NCI-H1048 (cell line): Measurements from ENCODE around the gene RBMS1.
A peak's percentile ranks its signal among the peaks of the same experiment; 100 is the strongest.
"Not testable (repeated sequence)": the region's sequence is repeated elsewhere in the genome, so short reads cannot be mapped to it uniquely, and the experiment has no call there.

ENCODE experiments used
- DNase-seq: peaks from one replicate; lab custom pipeline; 2025; lab: John Stamatoyannopoulos, UW

The RBMS1 gene

DNA sequence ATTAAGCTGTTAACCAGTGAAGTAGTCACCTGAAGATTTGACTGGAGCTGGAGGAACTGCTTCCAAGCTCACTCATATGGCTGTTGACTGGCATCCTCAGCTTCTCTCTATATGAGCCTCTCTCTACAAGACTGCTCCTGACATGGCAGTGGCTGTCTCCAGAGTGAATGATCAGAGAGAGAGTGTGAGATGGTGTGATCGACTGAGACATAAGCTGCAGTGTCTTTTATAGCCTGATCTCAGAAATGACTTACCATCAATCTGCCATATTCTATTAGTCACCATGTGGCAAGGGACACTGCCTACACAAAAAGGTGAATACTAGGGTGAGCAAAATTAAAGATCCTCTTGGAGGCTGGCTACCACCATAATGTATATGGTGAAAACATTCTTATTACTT, 7.8 kb upstream of the RBMS1 start:
- no peak for DNase-seq

DNA sequence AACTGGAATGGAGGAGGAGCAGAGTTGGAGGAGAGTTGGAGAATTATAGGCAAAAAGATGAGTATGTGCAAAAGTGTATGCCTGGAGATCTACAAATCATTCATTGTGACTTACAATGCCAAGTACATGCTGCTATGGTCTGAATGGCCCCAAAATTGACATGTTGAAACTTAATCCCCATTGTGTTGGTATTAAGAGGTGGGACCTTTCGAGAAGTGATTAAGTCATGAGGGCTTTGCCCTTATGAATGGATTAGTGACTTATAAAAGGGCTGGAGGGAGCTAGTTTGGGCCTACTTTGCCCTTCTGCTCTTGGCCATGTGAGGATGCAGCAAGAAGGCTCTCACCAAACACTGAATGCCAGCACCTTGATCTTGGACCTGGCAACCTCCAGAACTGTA, 6.3 kb upstream of the RBMS1 start:
- DNase-seq, result no peak

DNA sequence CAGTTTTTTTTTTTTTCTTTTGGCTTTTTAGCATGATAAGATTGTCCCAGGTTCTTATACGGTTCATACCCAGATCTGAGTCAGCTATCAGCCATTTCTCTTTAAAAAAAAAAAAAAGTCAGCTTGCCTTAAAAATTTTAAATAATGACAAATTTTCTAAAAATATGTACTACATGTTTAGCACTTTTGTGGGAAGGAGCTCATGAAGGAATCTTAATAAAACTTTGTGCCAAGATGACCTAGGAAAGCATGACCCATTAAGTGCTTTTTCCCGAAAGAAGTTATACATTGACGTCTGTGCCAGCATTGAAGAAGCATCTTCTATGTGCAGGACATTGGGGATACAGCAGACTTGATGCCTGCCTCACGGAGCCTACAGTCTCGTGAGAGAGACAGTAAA, 4.5 kb upstream of the RBMS1 start:
- no peak for DNase-seq

DNA sequence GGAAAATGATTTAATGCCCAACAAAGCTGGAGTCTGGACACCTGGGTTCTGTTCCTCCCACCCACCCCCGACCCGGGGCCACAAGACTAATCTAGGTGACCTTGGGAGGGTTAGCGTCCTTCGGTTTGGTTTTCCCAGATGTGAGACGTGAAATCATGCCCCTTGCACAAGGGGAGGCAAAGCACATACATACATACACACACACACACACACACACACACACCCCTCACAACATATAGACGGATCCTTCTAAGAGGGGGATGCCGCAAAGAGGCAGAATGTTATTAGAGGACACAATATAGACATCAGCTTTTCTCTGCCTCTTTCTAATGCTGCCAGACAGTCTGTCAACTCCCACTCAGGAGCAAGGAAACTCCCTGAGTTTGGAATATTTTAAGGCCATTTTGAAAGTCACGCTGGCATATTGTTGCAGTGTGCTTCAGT, 616 bp upstream of the RBMS1 start:
- DNase-seq, result no peak

DNA sequence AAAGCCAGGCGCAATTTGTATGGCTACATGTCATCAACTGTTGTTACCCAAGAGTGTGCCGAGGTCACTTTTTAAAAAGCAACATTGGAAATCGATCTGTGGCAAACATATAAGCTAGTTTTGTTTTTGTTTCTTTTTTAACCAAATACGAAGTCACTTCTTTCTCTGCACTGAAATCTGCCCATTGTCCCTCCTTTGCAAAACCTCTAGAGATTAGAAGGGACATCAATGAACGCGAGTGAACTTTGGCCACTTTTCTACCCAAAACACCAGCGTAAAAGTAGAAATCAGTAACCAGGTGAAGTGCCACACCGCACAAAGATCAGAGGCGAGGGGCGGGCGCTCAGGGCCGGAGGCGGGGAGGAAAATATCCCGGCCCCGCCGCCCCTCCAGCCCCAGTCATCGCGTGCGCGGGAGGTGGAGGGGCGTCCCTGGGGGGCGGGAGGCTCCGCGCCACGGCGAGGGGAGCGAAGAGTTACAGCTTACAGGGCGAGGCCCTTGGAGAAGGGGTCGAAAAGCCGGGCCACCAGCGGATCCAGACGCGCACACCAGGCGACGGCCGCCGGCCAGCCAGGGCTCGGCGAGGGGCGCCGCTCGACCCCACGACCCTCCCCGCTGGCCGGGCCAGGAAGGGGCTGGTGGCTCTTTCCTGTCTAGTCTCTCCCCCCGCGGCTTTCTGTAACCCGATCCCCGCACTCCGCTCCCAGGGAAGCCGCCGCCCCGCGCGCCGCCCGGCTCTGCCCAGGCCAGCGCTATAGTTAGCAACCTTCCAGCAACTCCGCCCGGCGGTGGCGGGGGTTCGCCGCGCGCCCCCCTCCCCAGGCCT, 993 bp downstream of the RBMS1 start:
- peak; percentile 16 for DNase-seq

DNA sequence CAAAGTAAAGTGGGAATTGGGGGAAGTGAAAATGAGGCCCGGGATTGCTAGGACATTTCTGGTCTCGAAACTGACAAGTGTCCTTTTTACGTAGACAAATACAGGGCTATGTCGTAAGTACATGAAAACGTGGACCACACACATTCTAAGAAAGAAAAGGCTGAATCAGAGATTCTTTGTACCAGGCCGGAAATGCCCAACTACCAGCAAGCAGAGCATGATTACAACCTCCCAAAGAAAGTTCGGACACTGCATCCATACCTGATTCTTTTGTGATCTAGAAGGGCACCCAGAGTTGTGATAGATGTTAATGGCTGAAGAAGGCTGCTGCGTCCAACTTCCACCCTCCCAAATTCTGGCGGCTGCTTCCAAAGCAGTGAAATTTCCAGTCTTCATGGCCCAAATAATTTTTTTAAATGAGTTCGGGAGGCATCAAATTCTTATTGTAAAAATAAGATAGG, 1.7 kb downstream of the RBMS1 start:
- no peak for DNase-seq

DNA sequence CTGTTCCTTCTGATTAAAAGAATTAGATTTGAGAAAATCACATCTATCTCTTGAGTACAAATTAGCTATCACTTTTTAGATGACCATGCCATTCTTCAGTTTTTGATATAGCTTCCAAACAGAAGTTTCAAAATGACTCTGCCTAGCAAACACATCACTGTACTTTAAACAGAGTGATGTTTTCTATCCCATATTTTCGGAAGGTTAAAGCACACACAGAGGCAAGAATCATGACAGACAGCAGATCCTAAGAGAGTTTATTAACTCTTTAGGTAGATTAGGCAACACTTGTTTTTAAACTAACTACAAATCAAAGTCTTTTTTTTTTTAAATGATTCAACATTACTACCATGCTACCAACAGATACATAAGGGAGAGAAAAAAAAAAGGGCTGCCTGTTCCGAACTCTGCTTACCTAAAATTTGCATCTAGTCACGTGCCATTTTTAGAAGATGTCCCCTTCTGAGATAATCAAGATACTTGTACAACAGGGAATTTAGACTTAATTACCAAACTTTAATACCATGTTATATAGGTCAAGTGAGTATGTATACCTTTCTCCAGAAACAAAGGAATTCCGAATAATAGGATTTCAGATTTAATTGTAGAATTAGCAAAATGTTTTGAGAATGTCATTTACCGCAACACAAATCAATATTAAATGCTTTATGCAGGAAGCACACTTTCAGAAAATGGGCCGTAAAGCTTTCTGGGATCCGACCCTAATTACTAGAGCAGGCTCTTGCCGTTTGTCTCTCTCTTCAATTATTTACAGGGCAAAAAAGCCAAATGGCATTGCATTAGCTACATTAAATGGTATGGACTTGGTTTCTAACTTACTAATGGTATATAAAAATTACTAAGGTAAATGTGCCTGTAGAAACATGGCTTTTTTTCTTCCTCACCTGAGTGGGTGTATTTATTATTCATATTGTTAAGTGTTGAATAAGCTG, 2.6 kb downstream of the RBMS1 start:
- no peak for DNase-seq

DNA sequence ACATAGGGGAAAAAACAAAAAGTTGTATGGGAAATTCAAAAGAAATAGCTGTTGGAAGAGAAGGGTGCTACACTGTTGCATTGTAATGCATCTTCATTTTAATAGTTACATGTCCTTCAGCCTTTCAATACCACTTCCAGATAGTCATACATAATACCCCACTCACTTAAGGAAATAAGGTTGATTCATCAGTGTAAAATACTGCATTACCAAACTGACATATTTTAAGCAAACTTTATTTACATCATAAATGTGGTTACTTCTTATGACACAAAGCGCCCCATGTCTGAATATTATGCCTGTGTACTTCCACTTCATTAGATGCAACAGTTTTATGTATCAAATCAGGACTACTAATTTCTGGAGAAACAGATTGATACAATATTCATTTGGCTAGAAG, 4.5 kb downstream of the RBMS1 start:
- DNase-seq, result no peak

DNA sequence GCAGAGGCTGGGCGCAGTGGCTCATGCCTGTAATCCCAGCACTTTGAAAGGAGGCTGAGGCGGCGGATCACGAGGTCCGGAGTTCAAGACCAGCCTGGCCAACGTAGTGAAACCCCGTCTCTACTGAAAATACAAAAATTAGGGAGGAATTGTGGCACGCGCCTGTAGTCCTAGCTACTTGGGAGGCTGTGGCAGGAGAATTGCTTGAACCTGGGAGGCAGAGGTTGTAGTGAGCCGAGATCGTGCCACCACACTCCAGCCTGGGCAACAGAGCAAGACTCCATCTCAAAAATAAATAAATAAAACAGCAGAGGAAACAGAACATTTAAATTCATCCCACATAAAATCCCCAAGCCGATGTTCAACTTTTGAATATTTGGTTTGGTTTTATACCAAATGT, 5.3 kb downstream of the RBMS1 start:
- DNase-seq, result not testable (repeated sequence)

DNA sequence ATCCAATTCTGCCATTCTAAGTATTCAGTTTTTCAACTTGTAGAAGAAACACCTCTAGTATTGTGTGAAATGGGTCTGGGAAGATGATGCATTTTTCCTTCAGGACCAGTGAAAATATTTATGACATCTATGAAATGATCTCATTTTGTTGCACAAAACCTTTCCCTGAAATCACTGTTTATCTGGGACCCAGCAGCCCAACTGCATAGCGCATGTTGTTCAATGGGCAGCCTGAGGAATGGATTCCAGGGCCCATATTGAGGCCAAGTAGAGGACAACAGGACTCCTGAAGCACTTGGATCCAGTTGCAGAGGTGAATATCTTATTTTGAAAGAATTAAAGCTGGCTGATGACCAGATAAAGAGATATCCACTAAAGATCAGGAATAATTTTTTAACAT, 7.3 kb downstream of the RBMS1 start:
- DNase-seq, result no peak

DNA sequence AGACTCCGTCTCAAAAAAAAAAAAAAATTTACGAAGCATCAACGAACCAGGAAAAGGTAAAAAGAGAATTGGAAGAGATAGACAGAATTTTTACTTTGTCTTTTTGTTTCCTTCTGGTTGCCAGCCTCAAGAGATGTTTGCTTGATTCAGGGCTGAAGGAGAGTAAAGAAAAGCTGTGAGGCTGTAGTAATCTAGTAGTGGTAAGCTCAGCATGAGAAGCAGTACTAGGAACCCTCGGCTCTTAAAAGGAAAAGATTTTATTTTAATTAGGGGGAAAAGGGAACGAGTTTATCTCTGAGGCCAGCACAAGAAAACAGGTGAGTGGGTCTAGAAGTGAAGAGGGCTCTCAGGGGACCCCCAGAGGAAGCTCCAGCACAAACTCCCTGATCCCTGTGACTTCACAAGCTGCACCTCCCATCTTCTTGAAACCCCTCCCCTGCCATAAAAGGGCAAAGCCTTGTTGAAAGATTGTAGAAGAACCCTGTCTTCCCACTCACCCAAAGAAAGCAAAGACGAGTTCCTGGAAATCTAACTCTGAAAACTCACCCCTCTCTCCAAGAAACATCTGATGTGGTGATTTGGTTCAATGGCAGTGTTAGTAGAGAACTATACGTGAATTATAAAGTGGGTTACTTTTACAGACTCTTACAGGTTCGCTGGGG, 8.6 kb downstream of the RBMS1 start:
- no peak for DNase-seq

DNA sequence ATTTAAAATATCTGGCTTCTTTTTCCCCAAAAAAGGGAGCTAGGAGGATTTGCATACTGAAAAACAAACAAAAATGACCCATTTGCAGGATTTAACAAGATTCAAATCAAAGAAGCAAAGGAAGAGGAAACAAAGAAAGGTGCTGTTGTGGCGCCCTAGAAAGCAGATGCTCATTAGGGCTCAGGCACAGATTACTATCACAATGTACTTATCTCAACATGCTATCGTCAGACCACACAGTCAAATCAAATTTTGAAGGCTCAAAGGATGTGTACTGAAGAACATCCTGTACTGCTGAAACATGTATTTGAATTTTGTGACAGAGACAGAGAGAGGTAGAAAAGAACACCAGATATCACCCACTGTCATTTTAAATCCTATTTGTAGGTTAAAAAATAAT, 10.9 kb downstream of the RBMS1 start:
- DNase-seq, result no peak

DNA sequence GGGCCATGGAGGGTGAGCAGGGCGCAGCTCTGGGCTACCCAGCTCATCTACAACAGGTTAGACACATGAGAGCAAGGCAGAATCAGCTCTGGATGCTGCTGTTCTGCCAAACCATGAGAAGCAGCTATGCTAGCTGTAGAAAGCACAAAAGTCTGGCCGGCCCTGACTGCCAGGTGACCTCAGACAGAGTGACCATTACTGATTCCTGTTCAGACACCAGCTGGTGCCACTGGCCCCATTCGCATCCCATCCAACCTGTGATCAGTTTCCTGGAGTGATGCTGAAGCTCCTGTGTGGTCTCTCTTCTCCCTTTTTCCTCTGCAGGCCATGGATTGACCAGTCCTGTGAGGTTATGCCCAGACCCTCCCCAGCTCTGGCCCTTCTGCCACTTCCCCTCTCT, 14.3 kb downstream of the RBMS1 start:
- DNase-seq, result no peak

DNA sequence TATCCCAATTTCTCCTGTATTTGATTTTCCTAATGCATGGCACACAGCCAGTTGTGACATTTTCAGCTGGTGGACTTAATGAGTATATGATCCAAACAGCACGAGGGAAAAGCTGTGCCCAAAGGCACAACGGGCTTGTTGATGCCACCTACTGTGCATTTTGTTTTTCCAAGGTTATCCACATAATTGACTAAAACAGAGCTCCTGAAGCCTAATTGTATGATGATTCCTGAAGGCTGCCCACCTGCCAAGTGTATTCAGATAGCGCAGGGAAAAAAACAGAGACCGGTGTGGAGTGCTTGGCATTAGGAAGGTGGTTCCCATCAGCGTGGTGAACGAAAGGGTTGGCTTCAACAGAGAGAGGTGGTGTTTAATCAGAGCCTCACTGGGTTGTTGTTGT, 14.9 kb downstream of the RBMS1 start:
- no peak for DNase-seq

DNA sequence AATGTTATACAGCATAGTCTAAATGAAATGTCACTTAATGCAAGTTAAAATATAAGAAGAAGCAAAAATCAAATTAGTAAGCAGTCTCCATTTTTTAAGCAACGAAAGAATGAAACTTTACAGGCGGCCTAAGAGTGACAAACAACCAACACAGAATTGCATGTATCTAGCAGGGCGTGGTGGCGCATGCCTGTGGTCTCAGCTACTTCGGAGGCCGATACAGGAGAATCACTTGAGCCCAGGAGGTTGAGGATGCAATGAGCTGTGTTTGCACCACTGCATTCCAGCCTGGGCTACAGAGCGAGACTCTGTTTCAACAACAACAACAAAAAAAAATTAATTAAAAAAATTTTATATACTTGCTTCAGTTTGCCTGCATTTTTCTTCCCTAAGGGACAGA, 16.6 kb downstream of the RBMS1 start:
- DNase-seq, result no peak

DNA sequence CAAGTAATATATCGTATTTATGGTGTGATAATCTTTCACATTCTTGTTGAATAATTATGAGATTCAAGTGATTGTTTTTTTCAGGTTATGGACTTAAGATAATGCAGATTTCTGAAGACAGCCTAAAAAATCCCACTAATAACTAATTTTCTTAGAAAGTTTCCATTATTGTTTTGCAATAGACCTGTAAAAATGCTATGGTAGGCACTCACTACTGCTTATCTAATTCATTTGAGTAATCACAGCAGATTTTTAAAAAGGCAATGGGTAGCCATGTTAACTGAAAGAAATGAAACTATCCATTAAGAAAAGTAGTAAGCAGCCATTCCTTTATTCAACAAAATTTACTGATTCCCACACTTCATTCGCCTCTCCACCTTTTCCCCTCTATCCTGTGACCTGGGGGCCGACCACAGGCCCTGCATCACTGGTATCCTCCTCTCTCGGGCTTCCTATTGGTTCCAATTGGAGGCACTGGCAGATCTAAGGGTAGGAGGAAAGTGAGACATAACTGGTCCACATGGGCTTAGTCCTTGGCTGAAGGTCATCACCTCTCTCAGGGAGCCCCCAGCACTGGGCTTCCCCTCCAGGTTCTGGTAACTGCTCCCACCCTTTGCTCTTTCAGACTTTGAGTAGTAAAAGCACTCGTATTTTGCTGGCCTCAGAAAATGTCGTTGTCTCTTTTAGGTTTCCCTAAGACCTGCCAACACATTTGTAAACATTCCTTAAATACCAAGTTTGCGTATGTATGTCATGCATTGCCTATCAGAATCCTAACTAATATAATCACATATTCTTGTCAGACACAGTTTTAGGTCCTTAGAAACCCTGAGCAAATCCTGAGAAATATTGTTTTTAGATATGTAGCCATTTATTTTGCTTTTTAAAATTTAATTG, 18.5 kb downstream of the RBMS1 start:
- no peak for DNase-seq

DNA sequence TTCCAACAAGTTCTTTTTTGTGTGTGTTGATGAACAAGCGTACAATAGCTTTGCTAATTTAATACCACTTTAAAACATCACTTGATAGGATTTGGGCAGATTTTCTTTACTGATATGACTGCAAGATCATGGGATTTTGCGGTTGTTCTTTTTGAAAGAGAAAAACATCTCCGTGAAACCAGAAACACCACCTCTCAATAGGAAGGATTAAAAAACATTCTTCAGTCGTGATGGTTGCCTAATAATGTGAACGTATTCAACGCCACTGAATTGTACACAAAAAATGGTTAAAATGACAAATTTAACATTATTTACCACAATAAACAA, 19.3 kb downstream of the RBMS1 start:
- DNase-seq, result no peak

DNA sequence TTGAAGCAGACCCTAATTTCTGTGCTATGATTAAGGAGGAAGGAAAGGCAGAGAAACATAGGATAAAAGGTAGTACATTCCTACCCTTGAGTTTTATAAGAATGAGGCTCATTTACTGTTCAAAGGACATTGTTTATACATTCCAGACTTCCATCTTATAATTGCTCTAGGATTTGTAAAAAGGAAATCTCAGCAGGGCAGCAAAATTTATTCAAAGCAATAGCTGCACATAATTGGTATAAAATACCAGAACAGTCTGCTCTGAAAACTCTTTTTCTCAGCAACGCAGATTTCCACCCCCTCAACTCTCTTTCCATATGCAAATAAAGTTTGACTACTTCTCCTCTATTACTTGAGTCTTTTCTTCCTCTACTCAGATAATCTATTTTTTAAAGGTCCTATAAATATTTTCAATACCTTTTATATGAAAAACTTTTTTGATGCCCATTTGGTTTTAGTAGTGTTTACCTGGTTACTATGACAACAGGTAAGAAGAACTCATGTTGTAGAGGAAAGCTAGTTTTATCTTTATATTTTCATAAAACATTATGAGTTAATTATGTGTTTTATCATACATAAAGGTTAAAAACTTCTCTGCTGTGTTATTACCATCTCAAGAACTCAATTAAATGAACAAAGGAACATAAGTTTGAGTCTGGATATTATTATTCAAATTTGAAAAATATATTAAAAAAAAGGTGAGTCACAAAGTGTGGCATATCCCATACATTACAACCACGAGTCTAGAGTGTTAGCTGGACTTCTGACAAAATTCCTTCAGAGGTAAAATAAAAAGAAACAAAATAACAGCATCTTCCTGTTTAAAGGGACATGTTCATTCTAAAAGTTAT, 19.9 kb downstream of the RBMS1 start:
- DNase-seq, result no peak

DNA sequence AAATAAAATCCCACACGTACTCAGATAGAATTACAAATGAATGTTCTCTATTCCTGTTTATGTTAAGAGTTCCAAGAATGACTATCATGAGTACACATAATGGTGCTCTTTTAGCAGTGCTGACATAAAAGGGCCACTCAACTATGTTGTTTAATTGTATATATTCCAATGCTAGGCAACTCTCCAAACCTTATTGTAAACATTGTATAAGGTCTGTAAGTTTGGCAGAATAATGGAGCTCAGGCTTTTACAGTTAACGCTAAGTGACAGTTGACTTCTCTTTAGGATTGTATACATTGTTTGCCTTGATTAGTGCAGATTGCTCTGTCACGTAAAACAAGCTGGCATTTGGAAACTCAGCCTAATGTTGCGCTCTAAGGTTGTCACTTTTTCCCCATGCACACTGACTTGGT, 20.8 kb downstream of the RBMS1 start:
- no peak for DNase-seq

DNA sequence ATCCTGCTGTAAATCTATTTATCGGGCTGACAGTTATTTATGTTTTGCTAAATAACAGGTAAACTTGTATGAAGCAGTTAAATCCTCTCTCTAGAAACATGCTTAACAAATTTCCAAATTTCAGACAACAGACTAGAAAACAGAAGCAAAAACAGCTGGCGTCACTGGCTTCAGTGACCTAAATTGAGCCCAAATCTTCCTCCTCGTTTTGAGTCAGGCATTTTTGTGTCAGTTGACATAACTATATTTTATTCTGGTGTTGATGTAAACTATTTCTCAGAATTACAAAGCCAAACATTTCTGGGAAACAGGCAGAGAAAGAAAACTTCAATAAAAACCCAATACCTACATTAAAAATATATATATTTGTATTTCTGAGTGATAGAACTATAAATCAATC, 21.7 kb downstream of the RBMS1 start:
- DNase-seq, result no peak
